Measurements from ENCODE around the gene ST6GALNAC4. TPM values are rescaled to one million over a fixed set of nuclear protein-coding genes. Genes with fewer than 3 reads are reported as not detected.

The ST6GALNAC4 gene
- total RNA-seq, 2 experiments from 2014 or later = 118 to 180 TPM

GRCh38 chr9:127873886-127874285 lies 43.0 kb downstream of the ST6GALNAC4 start:
- Histone ChIP-seq H3K79me2 (ENCODE audit: insufficient read depth, low read depth, low read length) (no peaks in the 10 kb centered on the region), H3K9me2 (ENCODE audit: insufficient read depth, low read length) (no peaks in the 10 kb centered on the region), H4K20me1 (ENCODE audit: insufficient read depth, low read length) (no peaks in the 10 kb centered on the region), H3K9me3 (ENCODE audit: low read length) (no peaks in the 10 kb centered on the region), H3K4me2 (ENCODE audit: low read length) (no peak overlapping the region), H2AFZ (ENCODE audit: low read length) (no peak overlapping the region), H3K36me3 (ENCODE audit: insufficient read depth, low read length) (no peaks in the 10 kb centered on the region), H3K27ac (ENCODE audit: low read depth, low read length, poor library complexity, severe bottlenecking) (no peak overlapping the region), H3K4me1 (ENCODE audit: insufficient read depth, low read length, poor library complexity, severe bottlenecking) (peaks cover 4% of the 10 kb centered on the region), H3K4me3 (ENCODE audit: low read depth, low read length, poor library complexity, severe bottlenecking) (no peak overlapping the region)
- POLR2A ChIA-PET = interaction anchor here (0.7 kb wide), 1 partner anchor 104 kb away, joined by 3 read pairs; no protein-coding TSS in a partner anchor
- no TSS peak for BruUV-seq (replicated peaks)
- intact Hi-C loops (cut with micrococcal nuclease; ENCODE audit: unreplicated experiment) = loop anchor here (5.0 to 10.0 kb wide), 2 partner anchors 52 to 369 kb away; no protein-coding TSS in a partner anchor
- TF ChIP-seq CTCF (conservative IDR thresholded peaks at IDR 0.05; ENCODE audit: low read length) (no peak), EZH2phosphoT487 (IDR thresholded peaks at IDR 0.05; ENCODE audit: borderline replicate concordance, low read depth, low read length) (no peak)
- CTCF ChIA-PET (ENCODE audit: unreplicated experiment) = no interaction called here
- no peak for DNase-seq (ENCODE audit: low spot score)

- H3K4me1 ChIP-seq (ENCODE audit: insufficient read depth, low read length, poor library complexity, severe bottlenecking) = no peaks in the 10 kb centered on the region
- H3K4me2 ChIP-seq (ENCODE audit: low read length) = no peak overlapping the region
- TF ChIP-seq CTCF (conservative IDR thresholded peaks at IDR 0.05; ENCODE audit: low read length) (no peak), EZH2phosphoT487 (IDR thresholded peaks at IDR 0.05; ENCODE audit: borderline replicate concordance, low read depth, low read length) (no peak)
- ChIA-PET POLR2A (interaction anchor here (0.6 kb wide), 1 partner anchor 213 kb away, joined by 4 read pairs; no protein-coding TSS in a partner anchor), CTCF (ENCODE audit: unreplicated experiment) (no interaction called here)
- BruUV-seq (replicated peaks) = no TSS peak
- no peaks in the 10 kb centered on the region for H3K79me2 ChIP-seq (ENCODE audit: insufficient read depth, low read depth, low read length)
- H3K27ac ChIP-seq (ENCODE audit: low read depth, low read length, poor library complexity, severe bottlenecking) = no peak overlapping the region
- H2AFZ ChIP-seq (ENCODE audit: low read length) = no peak overlapping the region
- H3K36me3 ChIP-seq (ENCODE audit: insufficient read depth, low read length) = no peaks in the 10 kb centered on the region
- H4K20me1 ChIP-seq (ENCODE audit: insufficient read depth, low read length) = no peaks in the 10 kb centered on the region
- no peak for DNase-seq (ENCODE audit: low spot score)
- no peak overlapping the region for H3K4me3 ChIP-seq (ENCODE audit: low read depth, low read length, poor library complexity, severe bottlenecking)
- H3K9me2 ChIP-seq (ENCODE audit: insufficient read depth, low read length) = no peaks in the 10 kb centered on the region
- no peaks in the 10 kb centered on the region for H3K9me3 ChIP-seq (ENCODE audit: low read length)
- intact Hi-C loops (cut with micrococcal nuclease; ENCODE audit: unreplicated experiment) = loop anchor here (5.0 to 10.0 kb wide), 2 partner anchors 51 to 368 kb away; no protein-coding TSS in a partner anchor
Observed at GRCh38 chr9:127873223-127873691, 43.6 kb downstream of the ST6GALNAC4 start.

Measured in OCI-LY7 (cell line).